ENCODE data around the gene FBRSL1. TPM values are rescaled to one million over a fixed set of nuclear protein-coding genes. Genes with fewer than 3 reads are reported as not detected.

Gene FBRSL1
- total and polyA plus RNA-seq, 2 donors (not counting 1 experiment from before 2014, with no cell fraction given), result 62.6 to 112 TPM

- ATAC-seq (ENCODE audit: low read depth) (no peak), DNase-seq (no peak)
- Histone ChIP-seq H3K27me3 (replicated peaks in 1 of 4; ENCODE audit: control extremely low read depth in 1 of 4, control insufficient read depth in 3 of 4, insufficient read depth in 4 of 4, low read length in 3 of 4) (no peaks in the 10 kb centered on the region), H3K27ac (ENCODE audit: low read length in 2 of 2) (no peak overlapping the region), H3K4me1 (ENCODE audit: control insufficient read depth in 2 of 2, insufficient read depth in 2 of 2, low read length in 2 of 2) (peaks cover 5 to 12% of the 10 kb centered on the region in 2 donors), H3K9ac (ENCODE audit: low read length) (no peak overlapping the region), H3K9me3 (ENCODE audit: control extremely low read depth in 1 of 3, control insufficient read depth in 2 of 3, insufficient read depth in 1 of 3, low read length in 2 of 3) (no peaks in the 10 kb centered on the region), H3K36me3 (replicated peaks in 1 of 2; ENCODE audit: control extremely low read depth in 1 of 2, control insufficient read depth in 1 of 2, extremely low read depth in 1 of 2, insufficient read depth in 2 of 2, low read length in 1 of 2) (peaks cover 0 to 3% of the 10 kb centered on the region in 2 experiments), H4K20me1 (ENCODE audit: control insufficient read depth, insufficient read depth, low read length, poor library complexity, severe bottlenecking) (peaks cover 97% of the 10 kb centered on the region), H2AFZ (ENCODE audit: insufficient read depth, low read depth, low read length, poor library complexity, severe bottlenecking) (no peak overlapping the region), H3K4me3 (ENCODE audit: control extremely low read depth in 1 of 5, extremely low read depth in 1 of 5, insufficient read depth in 1 of 5, low read depth in 2 of 5, low read length in 4 of 5) (no peak overlapping the region), H3K79me2 (ENCODE audit: control insufficient read depth, insufficient read depth, low read length) (peaks cover 51% of the 10 kb centered on the region), H3K4me2 (replicated peaks; ENCODE audit: low read depth, low read length, poor library complexity, severe bottlenecking) (no peak overlapping the region)
- TF ChIP-seq EZH2 (IDR thresholded peaks at IDR 0.05; ENCODE audit: borderline replicate concordance, insufficient read depth, low read depth, low read length, poor library complexity, severe bottlenecking) (no peak), CTCF (IDR thresholded peaks at IDR 0.05) (no peak)
- H3K4me1 Mint-ChIP-seq, result peaks cover 11% of the 10 kb centered on the region
- ChIA-PET POLR2A (interaction anchor here (2.1 kb wide), 1 partner anchor 110 kb away, joined by 12 read pairs; no protein-coding TSS in a partner anchor), CTCF (interaction anchor here (0.6 to 9.7 kb wide), 7 partner anchors 79 to 439 kb away, joined by 3 to 236 read pairs (median 4); no protein-coding TSS in a partner anchor)
- no peak overlapping the region for H3K27ac Mint-ChIP-seq
- no peaks in the 10 kb centered on the region for H3K9me3 Mint-ChIP-seq (ENCODE audit: insufficient read depth)
- intact Hi-C loops (cut with micrococcal nuclease), result no loop called here
- no peaks in the 10 kb centered on the region for H3K27me3 Mint-ChIP-seq
- 95% methylated on average over 42 of the region's 43 CpGs for WGBS (ENCODE audit: insufficient coverage)
- no peak overlapping the region for H3K4me3 Mint-ChIP-seq
These were observed 35.3 kb downstream of the FBRSL1 start for GRCh38 chr12:132525011-132525832.
